H54 (cell line): ENCODE results near the gene ACACB.

ENCODE experiments used
- DNase-seq: peaks from one replicate; pipeline ENCODE4 v3.0.0; 2011; ENCODE audit warnings: low spot score, mixed read lengths; ENCODE audit not compliant: insufficient read length
- FAIRE-seq: peaks from 3 replicates; lab custom pipeline; 2011; peaks lifted over from hg19 to GRCh38; lab: Jason Lieb, UNC
- POLR2A ChIP-seq: IDR thresholded peaks from 2 replicates; pipeline ENCODE4 v1.6.1; 2011; ENCODE audit warnings: low read depth, mild to moderate bottlenecking, low read length

The ACACB gene

DNA sequence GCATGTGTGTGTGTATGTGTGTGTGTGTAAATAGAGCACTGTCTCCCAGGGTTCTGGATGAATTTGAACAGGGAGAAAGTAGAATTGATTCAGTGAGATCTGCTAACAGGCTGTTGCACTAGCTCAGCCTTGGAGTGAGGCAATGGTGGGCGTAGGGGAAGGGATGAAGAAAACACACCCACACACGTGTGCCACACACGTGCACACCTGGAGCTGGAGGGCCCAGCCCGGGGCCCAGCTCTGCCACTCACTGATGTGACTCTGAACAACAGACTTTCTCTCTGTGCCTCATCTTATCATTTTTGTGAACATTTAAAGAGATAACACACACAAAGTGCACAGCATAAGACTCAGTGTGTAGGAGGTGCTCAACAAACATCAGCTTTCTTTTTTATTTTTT is 4.2 kb downstream of the ACACB start:
- FAIRE-seq (no peak), DNase-seq (no peak)
- no peak for TF ChIP-seq POLR2A

DNA sequence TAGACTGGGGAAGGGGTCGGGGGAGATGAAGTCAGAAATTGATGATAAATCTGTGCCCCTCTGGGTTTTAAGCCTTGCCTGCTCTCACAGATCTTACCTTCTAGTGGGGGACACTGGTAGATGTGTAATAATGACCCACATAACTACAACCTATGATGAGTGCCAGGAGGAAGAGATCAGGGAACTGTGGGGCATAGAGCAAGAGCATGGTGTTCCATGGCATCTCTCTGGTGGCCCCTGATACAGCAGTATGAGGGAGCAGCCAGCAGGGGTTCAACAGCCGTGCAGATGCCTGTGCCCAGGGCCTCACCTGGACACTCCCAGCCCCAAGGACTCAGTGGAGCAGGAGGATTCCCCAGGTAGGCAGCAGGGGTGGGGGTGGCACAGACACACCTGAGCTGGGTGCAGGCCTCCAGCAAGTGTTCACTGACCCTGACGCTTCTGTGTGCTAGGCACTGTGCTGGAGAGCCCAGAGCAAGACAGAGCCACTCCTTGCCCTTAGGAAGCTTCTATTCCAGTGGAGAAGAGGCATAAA is 5.0 kb downstream of the ACACB start:
- no peak for TF ChIP-seq POLR2A
- DNase-seq (no peak), FAIRE-seq (no peak)

DNA sequence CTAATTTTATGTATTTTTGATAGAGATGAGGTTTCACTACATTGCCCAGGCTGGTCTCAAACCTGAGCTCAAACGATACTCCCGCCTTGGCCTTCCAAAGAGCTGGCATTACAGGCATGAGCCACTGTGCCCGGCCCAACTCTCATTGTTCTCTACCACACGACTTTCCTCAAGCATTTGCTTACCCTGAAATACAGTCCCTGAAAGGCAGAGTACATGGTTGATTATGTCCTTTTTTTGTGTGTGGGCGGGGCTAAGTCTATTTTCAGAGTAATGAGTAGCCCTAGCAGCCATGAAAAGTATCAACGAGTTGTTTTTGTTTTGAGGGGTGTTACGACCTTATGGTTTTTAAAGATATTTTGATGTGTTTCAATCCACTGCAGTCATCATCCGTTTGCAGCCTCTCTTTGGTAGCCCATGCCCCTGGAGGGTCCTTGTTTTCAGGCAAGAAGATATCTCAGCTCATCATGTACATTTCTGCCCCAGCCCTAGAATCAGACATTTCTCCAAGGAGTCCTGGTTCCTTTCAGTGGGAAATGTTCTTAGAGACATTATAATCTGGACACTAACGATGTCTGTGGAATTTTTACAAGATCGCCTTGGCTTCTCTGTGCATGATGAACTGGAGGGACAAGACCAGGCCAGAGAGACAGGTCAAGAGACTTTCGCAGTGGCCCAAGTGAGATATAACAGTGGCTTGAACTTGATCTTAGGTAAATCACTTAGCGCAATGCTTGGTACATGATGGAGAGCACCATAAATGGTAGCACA is 8.7 kb downstream of the ACACB start:
- TF ChIP-seq POLR2A: no peak
- FAIRE-seq: no peak
- DNase-seq: no peak

DNA sequence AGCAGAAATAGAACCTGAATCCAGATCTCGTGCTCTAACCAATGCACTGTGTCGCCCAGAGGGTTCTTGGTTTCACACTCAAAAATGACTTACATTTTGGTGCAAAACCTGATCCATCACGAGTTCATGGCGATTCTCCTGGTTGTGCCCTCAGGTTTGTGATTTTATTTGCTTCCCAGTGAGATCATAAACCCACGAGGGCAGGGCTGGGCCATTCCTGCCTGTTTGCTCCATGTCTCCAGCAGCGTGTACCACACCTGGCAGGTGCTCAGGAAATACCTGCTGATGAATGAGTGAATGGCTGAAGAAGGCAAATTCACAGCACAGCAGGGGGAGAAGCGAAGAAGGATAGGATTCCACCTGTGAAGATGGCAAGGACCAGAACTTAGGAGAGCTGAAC is 9.4 kb downstream of the ACACB start:
- no peak for TF ChIP-seq POLR2A
- FAIRE-seq (no peak), DNase-seq (no peak)

DNA sequence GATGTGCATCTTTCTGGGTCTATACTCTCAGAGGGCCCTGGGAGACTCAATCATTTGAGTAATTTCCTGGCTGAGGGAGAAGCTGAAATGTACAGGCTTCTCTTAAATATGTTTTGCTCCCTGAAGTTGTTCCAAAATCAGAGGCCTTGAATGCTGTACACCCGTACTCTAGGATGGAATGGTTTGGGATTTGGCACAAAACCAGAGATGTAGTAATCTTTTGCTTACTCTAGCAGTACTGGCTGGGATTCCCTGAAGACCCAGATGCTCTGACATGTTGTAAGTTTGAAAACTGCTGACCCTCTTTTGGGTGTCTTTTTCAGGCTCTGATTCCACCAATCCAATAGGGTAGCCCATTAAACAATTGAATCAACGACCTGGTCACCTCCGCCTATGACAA is 10.4 kb downstream of the ACACB start:
- FAIRE-seq: no peak
- DNase-seq: no peak
- no peak for TF ChIP-seq POLR2A

DNA sequence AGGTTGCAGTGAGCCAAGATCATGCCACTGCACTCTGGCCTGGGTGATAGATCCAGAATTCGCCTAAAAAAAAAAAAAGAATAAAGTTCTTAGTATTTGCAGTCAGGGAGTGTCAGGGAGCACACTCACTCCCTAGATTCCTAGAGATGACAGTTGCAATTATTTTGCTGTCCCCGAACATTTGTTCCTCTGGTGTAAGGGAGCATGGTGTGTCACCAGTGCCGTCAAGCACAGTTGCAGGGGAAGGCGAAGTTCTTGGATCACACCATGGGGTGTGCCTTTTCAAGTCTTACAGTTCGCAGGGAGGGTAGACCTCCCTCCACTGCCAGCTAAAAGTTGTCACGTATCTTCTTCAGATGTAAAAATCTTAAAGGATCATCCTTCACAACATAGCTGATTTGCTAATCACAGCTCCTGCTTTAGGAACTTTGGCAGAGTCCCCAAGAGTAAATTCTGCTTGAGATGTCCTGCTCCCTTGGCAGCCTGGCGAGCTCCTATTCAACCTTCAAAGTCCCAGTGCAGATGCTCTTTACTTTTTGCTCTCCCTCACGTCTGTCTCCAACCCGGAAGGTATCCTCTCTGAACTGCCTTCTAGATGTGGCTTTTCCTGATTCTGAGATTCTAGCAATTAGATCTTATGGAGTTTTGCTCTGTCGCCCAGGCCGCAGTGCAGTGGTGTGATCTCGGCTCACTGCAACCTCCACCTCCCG is 11.3 kb downstream of the ACACB start:
- DNase-seq: no peak
- no peak for FAIRE-seq
- no peak for TF ChIP-seq POLR2A

DNA sequence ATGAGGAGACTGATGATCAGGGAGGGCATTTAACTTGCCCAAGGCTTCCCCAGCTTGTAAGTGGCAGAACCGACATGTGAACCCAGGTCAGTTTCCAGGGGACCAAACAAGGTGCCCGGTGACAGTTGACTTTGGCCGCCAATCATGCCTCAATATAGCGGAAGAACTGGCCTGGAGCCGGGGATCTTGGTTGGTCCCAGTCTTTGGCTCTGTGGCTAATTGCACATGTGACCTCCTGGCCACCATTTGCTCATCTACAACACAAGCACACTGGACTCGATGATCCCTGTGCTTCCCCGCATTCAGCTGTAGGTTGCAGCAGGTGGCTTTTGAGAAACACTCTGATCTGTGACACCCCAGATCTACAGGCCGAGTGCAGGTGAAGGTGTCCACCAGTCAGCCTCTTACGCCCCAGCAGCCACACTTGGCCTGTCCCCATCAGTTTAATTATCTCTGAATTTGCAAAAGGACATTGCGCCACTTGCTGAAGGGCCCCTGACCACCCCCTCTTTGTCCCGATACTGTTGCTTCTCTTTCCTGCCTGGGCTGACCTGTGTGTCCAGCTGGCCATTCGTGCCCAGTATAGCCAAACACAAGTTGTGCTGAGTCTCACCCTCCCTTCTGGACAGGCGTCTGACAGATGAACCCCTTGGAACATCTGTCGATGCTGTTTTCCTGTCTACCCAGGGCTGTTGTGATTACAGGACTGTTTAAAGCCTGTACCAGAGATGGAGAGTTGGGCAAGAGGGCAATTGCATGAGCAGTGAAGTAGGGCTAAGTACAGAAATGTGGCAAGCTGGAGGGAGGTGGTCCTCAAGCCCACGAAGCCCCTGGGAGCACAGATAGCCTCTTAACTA is 14.1 kb downstream of the ACACB start:
- no peak for FAIRE-seq

DNA sequence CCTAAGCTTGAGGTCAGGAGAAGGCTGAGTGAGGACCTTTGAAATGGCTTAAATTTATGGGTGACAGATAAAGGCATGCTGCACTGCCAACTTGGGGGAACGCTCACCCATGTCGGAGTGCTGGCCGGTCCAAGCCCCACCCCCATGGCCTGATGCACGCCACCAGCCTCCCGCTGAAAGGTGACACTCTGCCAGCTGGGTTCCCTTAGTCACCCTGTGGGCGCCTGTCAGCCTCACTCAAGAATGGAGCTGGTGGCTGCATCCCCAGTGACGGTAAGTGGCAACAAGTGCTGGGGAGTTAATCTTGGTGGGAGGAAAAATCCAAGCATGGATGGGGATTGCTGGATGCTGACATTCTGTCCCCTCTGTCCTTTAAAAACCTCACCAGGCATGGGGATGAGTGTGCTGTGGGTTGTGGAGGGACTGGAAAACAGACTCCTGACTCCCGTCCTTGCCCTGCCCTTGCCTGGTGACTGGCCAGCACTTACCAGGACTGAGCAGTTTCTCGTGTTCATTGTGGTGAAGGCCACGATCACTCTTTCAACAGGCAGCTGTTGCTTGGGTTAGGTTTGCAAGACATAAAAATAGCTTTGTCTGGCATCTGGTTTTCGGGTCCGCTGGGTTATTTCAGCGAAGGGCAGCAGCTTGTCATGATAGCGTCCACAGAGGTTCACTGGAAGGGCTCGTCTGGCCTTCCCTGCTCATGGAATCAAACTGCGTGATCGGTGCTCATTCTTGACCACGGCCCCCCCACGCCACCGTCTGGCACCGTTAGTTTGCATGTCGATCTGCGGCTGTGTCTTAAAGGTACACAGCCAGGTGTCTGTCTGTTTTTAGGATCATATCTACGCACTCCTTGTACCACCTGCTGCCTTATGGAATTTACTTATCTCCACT is 15.0 kb downstream of the ACACB start:
- no peak for DNase-seq
- TF ChIP-seq POLR2A: no peak
- no peak for FAIRE-seq

More for the DNA sequence above, 14.1 kb downstream of the ACACB start:
- no peak for DNase-seq
- TF ChIP-seq POLR2A: no peak

DNA sequence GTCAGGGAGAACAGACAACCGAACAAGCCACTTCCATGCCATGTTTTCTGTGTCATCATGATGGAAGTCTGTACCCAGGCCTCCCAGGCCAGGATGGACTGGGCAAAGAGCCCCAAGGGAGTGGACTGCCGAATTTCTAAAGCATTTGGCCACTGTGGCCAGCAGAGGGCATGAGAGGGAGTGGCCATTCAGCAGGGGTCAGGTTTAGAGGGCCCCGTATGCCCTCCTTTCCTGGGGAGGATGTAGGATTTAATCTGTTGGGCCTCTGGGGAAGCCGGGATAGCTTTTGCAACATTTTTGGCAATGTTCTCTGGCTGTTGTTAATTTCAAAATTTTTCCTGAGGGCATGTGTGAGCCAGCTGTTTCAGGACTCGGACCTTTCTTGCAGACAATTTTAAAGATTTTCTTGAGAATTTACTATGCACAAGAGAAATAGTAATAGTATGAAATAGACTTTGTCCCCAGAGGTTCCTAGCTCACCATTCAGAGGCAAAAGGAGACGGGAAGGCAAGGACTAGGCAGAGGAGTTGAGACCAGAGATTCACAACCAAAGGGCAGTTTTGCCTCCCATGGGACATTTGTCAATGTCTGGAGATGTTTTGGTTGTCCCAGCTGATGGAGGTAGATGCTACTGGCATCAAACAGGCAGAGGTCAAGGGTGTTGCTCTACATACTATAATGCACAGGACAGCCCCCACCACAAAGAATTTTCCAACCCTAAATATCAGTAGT is 18.0 kb downstream of the ACACB start:
- FAIRE-seq (peak; percentile 15), DNase-seq (peak; percentile 59)
- TF ChIP-seq POLR2A: no peak

DNA sequence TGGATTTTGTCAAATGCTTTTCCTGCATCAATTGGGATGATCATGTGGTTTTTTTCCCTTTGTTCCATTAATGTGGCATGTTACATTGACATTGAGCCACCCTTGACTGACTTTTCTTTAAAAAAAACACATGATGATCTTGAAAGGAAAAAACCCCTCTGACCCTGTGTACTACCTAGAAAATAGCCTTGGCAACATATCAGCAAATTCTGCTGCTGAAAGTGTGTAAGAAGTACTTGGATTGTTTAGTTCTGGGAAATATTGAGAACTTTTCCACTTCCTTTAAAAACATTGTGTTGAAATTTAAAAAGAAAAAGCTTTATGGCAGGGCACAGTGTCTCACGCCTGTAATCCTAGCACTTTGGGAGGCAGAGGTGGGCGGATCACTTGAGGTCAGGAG is 20.7 kb downstream of the ACACB start:
- FAIRE-seq (no peak), DNase-seq (no peak)
- TF ChIP-seq POLR2A: no peak

DNA sequence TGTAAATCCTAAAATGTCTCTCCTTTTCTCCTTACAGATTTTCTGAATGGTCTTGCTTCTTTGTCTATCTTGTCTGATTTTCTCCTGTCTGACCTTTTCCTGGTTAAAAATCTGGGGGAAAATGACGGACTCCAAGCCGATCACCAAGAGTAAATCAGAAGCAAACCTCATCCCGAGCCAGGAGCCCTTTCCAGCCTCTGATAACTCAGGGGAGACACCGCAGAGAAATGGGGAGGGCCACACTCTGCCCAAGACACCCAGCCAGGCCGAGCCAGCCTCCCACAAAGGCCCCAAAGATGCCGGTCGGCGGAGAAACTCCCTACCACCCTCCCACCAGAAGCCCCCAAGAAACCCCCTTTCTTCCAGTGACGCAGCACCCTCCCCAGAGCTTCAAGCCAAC is 23.0 kb downstream of the ACACB start:
- no peak for DNase-seq
- no peak for TF ChIP-seq POLR2A
- no peak for FAIRE-seq

DNA sequence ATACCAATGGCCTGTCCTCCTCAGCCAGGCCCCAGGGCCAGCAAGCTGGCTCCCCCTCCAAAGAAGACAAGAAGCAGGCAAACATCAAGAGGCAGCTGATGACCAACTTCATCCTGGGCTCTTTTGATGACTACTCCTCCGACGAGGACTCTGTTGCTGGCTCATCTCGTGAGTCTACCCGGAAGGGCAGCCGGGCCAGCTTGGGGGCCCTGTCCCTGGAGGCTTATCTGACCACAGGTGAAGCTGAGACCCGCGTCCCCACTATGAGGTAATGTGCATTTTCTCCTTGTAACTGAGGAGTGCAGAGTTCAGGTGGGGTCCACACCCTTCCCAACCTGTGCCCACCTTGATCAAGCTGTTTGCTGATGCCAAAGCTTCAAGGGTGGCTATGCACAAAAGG is 23.4 kb downstream of the ACACB start:
- FAIRE-seq (no peak), DNase-seq (no peak)
- no peak for TF ChIP-seq POLR2A

DNA sequence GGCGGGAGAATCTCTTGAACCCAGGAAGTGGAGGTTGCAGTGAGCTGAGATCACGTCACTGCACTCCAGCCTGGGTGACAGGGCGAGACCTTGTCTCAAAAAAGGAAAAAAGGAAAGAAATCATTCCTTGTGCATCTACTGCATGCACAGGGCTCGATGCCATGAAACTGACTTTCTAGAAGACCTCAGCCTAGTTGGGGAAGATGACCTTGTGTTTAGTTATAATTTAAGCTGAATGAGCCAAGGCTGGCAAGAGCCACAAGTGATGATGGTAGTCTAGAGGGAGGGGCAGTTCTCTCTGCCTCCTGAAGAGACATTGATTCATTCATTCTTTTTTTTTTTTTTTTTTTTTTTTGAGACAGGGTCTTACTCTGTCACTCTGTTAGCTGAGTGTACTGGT is 24.2 kb downstream of the ACACB start:
- DNase-seq: no peak
- no peak for TF ChIP-seq POLR2A
- no peak for FAIRE-seq
